Fibroblast of lung (primary cell): ENCODE results near the gene CAV3. TPM values are rescaled to one million over a fixed set of nuclear protein-coding genes. Genes with fewer than 3 reads are reported as not detected.

Experiments
- DNase-seq, 2 donors: peaks; one replicate each; pipeline versions ENCODE4 v3.0.0 to v3.0.0-alpha.2; 2010; ENCODE audit warnings: low read depth in 2 of 2
- H2AFZ ChIP-seq: 2 replicates; pipeline ENCODE4 v1.5.1; 2012; ENCODE audit warnings: low read length, control low read depth, inconsistent platforms
- H3K27ac ChIP-seq: 2 replicates; pipeline ENCODE4 v1.5.1; 2011; ENCODE audit warnings: low read length, control low read depth; ENCODE audit not compliant: insufficient read depth
- H3K27me3 ChIP-seq: 2 replicates; pipeline ENCODE4 v1.5.1; 2011; ENCODE audit warnings: mild to moderate bottlenecking, low read length; ENCODE audit not compliant: control insufficient read depth, insufficient read depth
- H3K36me3 ChIP-seq: 2 replicates; pipeline ENCODE4 v1.5.1; 2011; ENCODE audit warnings: low read length; ENCODE audit not compliant: control insufficient read depth, insufficient read depth
- H3K4me1 ChIP-seq: 2 replicates; pipeline ENCODE4 v1.5.1; 2011; ENCODE audit warnings: low read length; ENCODE audit not compliant: control insufficient read depth, insufficient read depth; ENCODE audit errors: extremely low read depth
- H3K4me2 ChIP-seq: 2 replicates; pipeline ENCODE4 v1.5.1; 2011; ENCODE audit warnings: low read length, control low read depth; ENCODE audit not compliant: insufficient read depth; ENCODE audit errors: extremely low read depth
- H3K4me3 ChIP-seq, 4 experiments: fragments of 200-600 bp in 1 of 4; sonication (generic) in 1 of 4; replicated peaks in 1 of 4; 2 replicates each; pipeline ENCODE4 v1.5.1; 2011 to 2016; ENCODE audit warnings: low read length in 4 of 4, low read depth in 3 of 4, mild to moderate bottlenecking in 3 of 4, control low read depth in 2 of 4, inconsistent platforms in 1 of 4, mixed read lengths in 1 of 4; ENCODE audit not compliant: insufficient read depth in 1 of 4; ENCODE audit errors: control extremely low read depth in 1 of 4
- H3K79me2 ChIP-seq: 2 replicates; pipeline ENCODE4 v1.5.1; 2012; ENCODE audit warnings: mild to moderate bottlenecking, low read length, inconsistent platforms; ENCODE audit not compliant: control insufficient read depth, insufficient read depth
- H3K9ac ChIP-seq: 2 replicates; pipeline ENCODE4 v1.5.1; 2011; ENCODE audit warnings: mild to moderate bottlenecking, low read length, control low read depth; ENCODE audit not compliant: insufficient read depth
- H3K9me3 ChIP-seq: 2 replicates; pipeline ENCODE4 v1.5.1; 2012; ENCODE audit warnings: low read depth, low read length; ENCODE audit not compliant: control insufficient read depth, insufficient read depth
- H4K20me1 ChIP-seq: 2 replicates; pipeline ENCODE4 v1.5.1; 2011; ENCODE audit warnings: low read length; ENCODE audit not compliant: control insufficient read depth, insufficient read depth; ENCODE audit errors: extremely low read depth
- CTCF ChIP-seq, 2 donors: IDR thresholded peaks in 1 of 2; conservative IDR thresholded peaks in 1 of 2; 1 replicate in 1 of 2; 2 replicates in 1 of 2; pipeline ENCODE4 v1.5.1; 2011 to 2012; ENCODE audit warnings: low read length in 2 of 2, control low read depth in 1 of 2, inconsistent platforms in 1 of 2, low read depth in 1 of 2, mild to moderate bottlenecking in 1 of 2
- EZH2 ChIP-seq: IDR thresholded peaks from 2 replicates; pipeline ENCODE4 v1.5.1; 2012; ENCODE audit warnings: low read length, control low read depth, mild to moderate bottlenecking; ENCODE audit errors: missing control alignments
- polyA plus RNA-seq, 2 donors: library from polyadenylated mRNA; depleted of rRNA in 1 of 2; stranded (reverse) in 1 of 2; unstranded in 1 of 2; fragments of >200 nt; gene quantifications; 2 replicates each; pipeline ENCODE4 v1.2.1, GENCODE V29; 2011 to 2012; ENCODE audit warnings: missing spikeins in 1 of 2
- total RNA-seq: library from RNA; depleted of rRNA; stranded (reverse); fragments of >200 nt; gene quantifications from 2 replicates; pipeline ENCODE4 v1.2.1, GENCODE V29; 2014

The CAV3 gene
- total and polyA plus RNA-seq, 2 donors (not counting 1 experiment from before 2014, with no cell fraction given), result not detected

GRCh38 chr3:8738639-8739038, 5.0 kb downstream of the CAV3 start:
- TF ChIP-seq EZH2, result no peak
- no peak for TF ChIP-seq CTCF (conservative IDR thresholded peaks at IDR 0.05 in 1 of 2, IDR thresholded peaks at IDR 0.05 in 1 of 2; ENCODE audit: low read depth in 1 of 2, low read length in 2 of 2)
- Histone ChIP-seq H3K9ac (no peak overlapping the region), H3K79me2 (no peaks in the 10 kb centered on the region), H3K9me3 (no peaks in the 10 kb centered on the region), H4K20me1 (no peaks in the 10 kb centered on the region), H3K27me3 (no peaks in the 10 kb centered on the region), H3K4me3 (no peak overlapping the region), H3K27ac (no peak overlapping the region), H3K4me2 (no peak overlapping the region), H3K36me3 (no peaks in the 10 kb centered on the region), H2AFZ (no peak overlapping the region), H3K4me1 (peaks cover 23% of the 10 kb centered on the region)
- DNase-seq, result no peak

GRCh38 chr3:8739757-8740504, 6.3 kb downstream of the CAV3 start:
- Histone ChIP-seq H3K27ac (no peak overlapping the region), H3K9me3 (no peaks in the 10 kb centered on the region), H3K9ac (no peak overlapping the region), H3K4me2 (peak overlapping the region; percentile 37), H3K79me2 (no peaks in the 10 kb centered on the region), H4K20me1 (no peaks in the 10 kb centered on the region), H2AFZ (no peak overlapping the region), H3K36me3 (no peaks in the 10 kb centered on the region), H3K4me3 (no peak overlapping the region), H3K4me1 (peaks cover 23% of the 10 kb centered on the region), H3K27me3 (no peaks in the 10 kb centered on the region)
- TF ChIP-seq CTCF (conservative IDR thresholded peaks at IDR 0.05 in 1 of 2, IDR thresholded peaks at IDR 0.05 in 1 of 2; ENCODE audit: low read depth in 1 of 2, low read length in 2 of 2) (no peak), EZH2 (no peak)
- peak; percentile 9 to 81 for DNase-seq

DNA sequence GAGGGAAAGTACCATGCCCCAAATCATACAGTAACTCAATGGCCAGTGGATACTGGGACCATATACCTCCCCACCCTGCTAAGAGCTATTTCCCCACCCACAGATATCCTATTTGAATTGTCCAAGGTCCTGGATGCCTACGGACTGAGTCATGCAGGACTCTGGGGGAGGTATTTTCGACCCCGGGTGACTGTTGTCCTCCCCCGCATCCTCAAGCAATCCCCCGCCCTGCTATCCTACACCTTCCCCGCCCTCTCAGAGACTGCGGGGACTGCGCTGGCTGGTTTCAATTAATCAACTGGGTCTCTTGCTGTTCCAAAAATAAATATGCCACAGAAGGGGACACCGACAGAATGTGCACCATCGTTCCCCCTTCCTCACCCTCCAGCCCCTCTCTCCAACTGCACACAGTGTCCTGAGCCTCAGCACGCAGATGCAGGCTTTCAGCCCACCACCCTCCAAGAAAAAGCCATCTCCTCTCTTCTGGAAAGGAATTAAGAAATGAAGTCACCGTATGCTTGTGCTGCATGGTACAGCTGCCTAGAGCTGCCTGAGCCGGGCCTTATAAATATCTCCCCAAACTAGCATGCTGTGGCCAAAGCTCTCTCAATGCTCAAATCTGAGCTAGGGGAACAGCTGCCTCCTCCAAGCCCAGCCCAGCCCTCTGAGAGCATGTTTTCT, 8.1 kb downstream of the CAV3 start:
- no peaks in the 10 kb centered on the region for H4K20me1 ChIP-seq
- TF ChIP-seq EZH2, result no peak
- TF ChIP-seq CTCF (conservative IDR thresholded peaks at IDR 0.05 in 1 of 2, IDR thresholded peaks at IDR 0.05 in 1 of 2; ENCODE audit: low read depth in 1 of 2, low read length in 2 of 2), result no peak
- H3K9me3 ChIP-seq, result no peaks in the 10 kb centered on the region
- peak overlapping the region; percentile 26 for H3K27ac ChIP-seq
- no peaks in the 10 kb centered on the region for H3K36me3 ChIP-seq
- peak overlapping the region; percentile 45 for H2AFZ ChIP-seq
- H3K9ac ChIP-seq, result no peak overlapping the region
- H3K79me2 ChIP-seq, result no peaks in the 10 kb centered on the region
- H3K27me3 ChIP-seq, result no peaks in the 10 kb centered on the region
- peak; percentile 45 to 88 for DNase-seq
- peaks cover 23% of the 10 kb centered on the region for H3K4me1 ChIP-seq
- H3K4me2 ChIP-seq, result peak overlapping the region; percentile 77
- peak overlapping the region in 2 of 4 experiments; percentile 2 to 25 for H3K4me3 ChIP-seq
